Duodenal mucosa (tissue), 2 donors: ENCODE results near the gene MLKL.

Experiments
- H3K27ac ChIP-seq: one replicate; pipeline ENCODE4 v1.7.0; 2013; ENCODE audit warnings: low read depth, low read length
- H3K27me3 ChIP-seq, 2 donors: one replicate each; pipeline ENCODE4 v1.7.0; 2013; ENCODE audit warnings: low read length in 2 of 2, control low read depth in 1 of 2; ENCODE audit not compliant: insufficient read depth in 2 of 2, control insufficient read depth in 1 of 2
- H3K36me3 ChIP-seq, 2 donors: one replicate each; pipeline ENCODE4 v1.7.0; 2013; ENCODE audit warnings: low read length in 2 of 2, control low read depth in 1 of 2; ENCODE audit not compliant: insufficient read depth in 2 of 2, control insufficient read depth in 1 of 2
- H3K4me1 ChIP-seq, 2 donors: one replicate each; pipeline ENCODE4 v1.7.0; 2013; ENCODE audit warnings: low read length in 2 of 2, control low read depth in 1 of 2; ENCODE audit not compliant: insufficient read depth in 2 of 2, control insufficient read depth in 1 of 2
- H3K4me3 ChIP-seq, 2 donors: one replicate each; pipeline ENCODE4 v1.7.0; 2013; ENCODE audit warnings: low read length in 2 of 2, low read depth in 1 of 2
- H3K9ac ChIP-seq, 2 donors: one replicate each; pipeline ENCODE4 v1.7.0; 2013; ENCODE audit warnings: low read length in 2 of 2, low read depth in 1 of 2
- H3K9me3 ChIP-seq, 2 donors: one replicate each; pipeline ENCODE4 v1.7.0; 2013; ENCODE audit warnings: low read length in 2 of 2, control low read depth in 1 of 2; ENCODE audit not compliant: control insufficient read depth in 1 of 2

The MLKL gene

DNA sequence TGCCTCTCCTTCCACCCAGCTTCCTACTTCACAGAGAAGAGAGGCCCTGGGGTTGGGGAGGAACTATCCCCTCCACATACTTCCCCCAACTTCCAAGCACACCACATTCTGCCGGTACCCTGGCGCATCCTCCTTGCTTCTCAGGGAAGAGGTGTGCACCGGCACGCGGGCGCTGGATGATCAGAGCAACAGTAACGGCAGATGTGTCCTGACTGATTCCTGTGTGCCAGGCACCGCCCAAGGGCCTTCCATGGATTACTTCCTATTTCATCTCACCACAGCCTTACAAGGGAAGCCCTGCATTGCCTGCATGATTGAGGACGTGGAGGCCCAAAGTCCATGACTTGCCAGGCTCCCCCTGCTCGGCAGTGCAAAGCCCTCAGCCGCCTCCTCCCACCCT, 21.1 kb upstream of the MLKL start:
- Histone ChIP-seq H3K9ac (no peak overlapping the region), H3K4me3 (no peak overlapping the region), H3K4me1 (peaks cover 7 to 13% of the 10 kb centered on the region in 2 donors), H3K27me3 (no peaks in the 10 kb centered on the region), H3K36me3 (peaks cover 0 to 4% of the 10 kb centered on the region in 2 donors), H3K9me3 (no peaks in the 10 kb centered on the region), H3K27ac (no peak overlapping the region)

DNA sequence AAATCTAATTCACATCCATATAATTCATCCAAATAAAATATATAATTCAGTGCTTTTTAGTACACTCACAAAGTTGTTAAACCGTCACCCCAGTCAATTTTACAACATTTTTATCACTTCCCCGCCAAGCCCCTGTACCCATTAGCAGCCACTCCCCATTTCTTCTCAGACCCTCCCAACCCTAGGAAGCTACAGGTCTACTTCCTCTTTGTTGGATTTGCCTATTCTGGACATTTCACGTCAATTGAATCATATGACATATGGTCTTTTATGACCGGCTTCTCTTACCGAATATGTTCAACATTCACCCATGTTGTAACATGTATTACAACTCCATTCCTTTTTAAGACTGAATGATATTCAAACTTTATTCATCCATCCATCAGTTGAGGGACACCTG, 19.9 kb upstream of the MLKL start:
- Histone ChIP-seq H3K4me1 (peaks cover 4 to 8% of the 10 kb centered on the region in 2 donors), H3K27me3 (no peaks in the 10 kb centered on the region), H3K9me3 (no peaks in the 10 kb centered on the region), H3K36me3 (peaks cover 0 to 4% of the 10 kb centered on the region in 2 donors), H3K9ac (no peak overlapping the region), H3K4me3 (no peak overlapping the region), H3K27ac (no peak overlapping the region)

DNA sequence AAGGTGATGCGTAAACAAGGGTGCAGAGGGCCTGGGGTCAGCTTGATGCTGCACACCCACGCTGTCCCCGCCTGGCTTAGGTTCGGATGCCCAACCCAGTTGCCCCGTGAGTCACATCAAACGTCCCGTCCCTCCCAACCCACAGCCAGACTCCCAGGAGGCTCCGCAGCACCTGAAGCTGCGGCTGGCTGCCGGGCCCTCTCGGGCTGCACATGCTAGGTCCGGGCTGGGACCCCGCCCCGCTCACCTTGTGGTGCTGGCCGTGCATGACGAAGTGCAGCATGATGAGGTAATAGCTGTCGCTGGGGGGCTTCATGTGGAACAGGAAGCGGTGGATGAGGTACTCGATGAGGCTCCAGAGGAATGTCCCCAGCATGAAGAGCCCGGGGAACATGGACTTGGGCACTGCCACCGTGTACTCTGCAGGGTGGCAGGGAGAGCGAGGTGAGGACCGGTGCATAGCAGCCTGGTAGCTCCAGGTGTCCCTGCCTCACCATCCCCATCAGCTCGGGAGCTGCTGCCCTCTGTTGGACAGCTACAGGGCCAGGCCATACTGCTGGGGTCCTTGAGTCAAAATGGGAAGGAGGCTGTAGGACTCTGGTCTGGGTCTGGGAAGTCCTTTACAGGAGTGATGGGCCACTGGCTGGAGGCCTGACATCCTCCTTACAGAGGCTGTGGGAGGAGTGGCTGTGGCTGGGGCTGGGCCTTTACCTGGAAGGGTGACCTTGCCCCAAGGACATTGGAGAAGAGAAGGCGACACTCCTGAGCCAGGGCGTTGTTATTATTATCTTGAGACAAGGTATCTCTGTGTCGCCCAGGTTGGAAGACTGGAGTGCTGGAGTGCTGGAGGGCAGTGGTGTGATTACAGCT, 18.3 kb upstream of the MLKL start:
- Histone ChIP-seq H3K9me3 (no peaks in the 10 kb centered on the region), H3K27ac (no peak overlapping the region), H3K36me3 (peaks cover 0 to 4% of the 10 kb centered on the region in 2 donors), H3K27me3 (no peaks in the 10 kb centered on the region), H3K9ac (no peak overlapping the region), H3K4me1 (no peaks in the 10 kb centered on the region), H3K4me3 (no peak overlapping the region)

DNA sequence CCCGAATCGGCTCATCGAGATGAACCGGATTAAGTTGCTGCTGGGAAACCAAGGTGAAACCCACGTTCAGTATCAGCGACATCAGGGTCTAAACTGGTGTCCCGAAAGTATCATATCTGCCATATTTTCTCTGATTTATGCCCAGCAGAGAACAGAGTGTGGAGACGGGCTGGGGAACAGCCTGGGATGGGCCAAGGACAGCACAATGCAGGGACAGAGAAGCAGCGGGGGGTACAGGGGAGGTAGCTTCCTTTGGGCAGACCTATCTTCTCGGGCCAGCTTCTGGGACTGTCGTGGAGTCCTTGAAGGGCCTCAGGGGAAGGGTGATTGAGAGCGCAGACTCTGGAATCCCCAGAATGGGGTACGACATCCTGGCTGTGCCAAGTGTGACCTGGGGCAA, 17.5 kb upstream of the MLKL start:
- no peaks in the 10 kb centered on the region for H3K27me3 ChIP-seq
- no peaks in the 10 kb centered on the region for H3K4me1 ChIP-seq
- H3K36me3 ChIP-seq, result peaks cover 0 to 2% of the 10 kb centered on the region in 2 donors
- no peaks in the 10 kb centered on the region for H3K9me3 ChIP-seq
- no peak overlapping the region for H3K9ac ChIP-seq
- H3K27ac ChIP-seq, result no peak overlapping the region
- H3K4me3 ChIP-seq, result no peak overlapping the region

DNA sequence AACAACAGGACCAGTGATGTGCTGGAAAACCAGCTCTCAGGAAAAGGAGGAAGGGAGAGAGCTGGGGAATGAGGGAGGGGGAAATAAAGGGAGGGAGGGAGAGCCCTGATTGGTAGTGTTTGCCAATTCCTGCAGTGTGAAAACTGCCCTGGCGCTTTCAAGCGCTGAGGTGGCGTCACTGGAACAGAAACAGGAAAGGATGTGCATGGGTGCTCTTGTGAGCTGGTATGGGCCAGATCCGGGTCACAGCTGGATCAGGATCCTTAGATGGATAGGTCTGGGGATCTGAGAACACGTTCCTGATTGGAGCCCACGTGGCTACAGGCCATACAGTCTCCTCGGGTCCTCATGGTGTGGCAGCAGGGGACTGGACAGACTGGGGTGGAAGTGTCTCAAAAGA, 16.7 kb upstream of the MLKL start:
- no peaks in the 10 kb centered on the region for H3K27me3 ChIP-seq
- H3K4me1 ChIP-seq, result no peaks in the 10 kb centered on the region
- H3K9me3 ChIP-seq, result no peaks in the 10 kb centered on the region
- no peak overlapping the region for H3K9ac ChIP-seq
- H3K27ac ChIP-seq, result no peak overlapping the region
- H3K36me3 ChIP-seq, result no peaks in the 10 kb centered on the region
- H3K4me3 ChIP-seq, result no peak overlapping the region

DNA sequence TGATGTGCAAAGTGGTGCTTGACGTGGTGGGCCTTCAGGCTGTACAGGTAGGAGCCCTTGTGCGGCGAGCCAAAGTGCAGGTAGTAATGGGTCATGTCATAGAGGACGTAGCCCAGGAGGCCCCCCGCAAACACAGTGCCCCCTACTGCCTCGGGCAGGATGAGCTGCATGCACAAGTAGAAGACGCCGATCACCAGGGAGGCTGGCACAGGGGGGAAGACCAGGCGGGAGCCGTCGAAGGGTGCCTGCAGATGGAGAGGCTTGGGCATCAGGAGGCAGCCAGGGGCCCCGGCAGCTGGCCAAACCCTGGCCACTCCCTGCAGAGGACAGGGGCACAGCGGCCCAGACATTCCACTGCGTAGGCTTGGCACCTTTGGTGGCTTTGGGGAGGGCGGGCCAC, 15.7 kb upstream of the MLKL start:
- Histone ChIP-seq H3K27ac (no peak overlapping the region), H3K4me1 (no peaks in the 10 kb centered on the region), H3K9ac (no peak overlapping the region), H3K27me3 (no peaks in the 10 kb centered on the region), H3K9me3 (no peaks in the 10 kb centered on the region), H3K4me3 (no peak overlapping the region), H3K36me3 (no peaks in the 10 kb centered on the region)

DNA sequence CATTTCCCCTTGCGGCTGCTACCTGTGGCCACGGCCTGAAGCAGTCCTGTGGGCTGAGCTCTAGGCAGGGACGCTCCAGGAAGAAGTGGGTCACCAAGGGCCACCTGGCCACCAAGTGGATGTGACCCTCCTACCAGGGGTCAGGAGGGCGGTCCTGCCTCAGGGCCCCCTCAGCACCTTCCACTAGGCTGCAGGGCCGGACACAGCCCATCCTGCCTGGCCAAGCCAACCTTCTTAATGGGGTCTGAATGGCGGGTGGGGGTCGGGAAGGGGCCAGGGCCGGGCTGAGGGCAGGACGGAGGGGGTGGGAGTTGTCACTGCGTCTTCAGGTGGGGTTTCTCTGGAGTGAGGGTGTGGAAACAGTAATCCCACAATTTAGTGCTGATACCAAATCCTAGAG, 13.2 kb upstream of the MLKL start:
- no peak overlapping the region for H3K4me3 ChIP-seq
- peaks cover 0 to 4% of the 10 kb centered on the region in 2 donors for H3K4me1 ChIP-seq
- no peak overlapping the region for H3K9ac ChIP-seq
- H3K36me3 ChIP-seq, result no peaks in the 10 kb centered on the region
- no peaks in the 10 kb centered on the region for H3K27me3 ChIP-seq
- no peaks in the 10 kb centered on the region for H3K9me3 ChIP-seq
- H3K27ac ChIP-seq, result no peak overlapping the region

DNA sequence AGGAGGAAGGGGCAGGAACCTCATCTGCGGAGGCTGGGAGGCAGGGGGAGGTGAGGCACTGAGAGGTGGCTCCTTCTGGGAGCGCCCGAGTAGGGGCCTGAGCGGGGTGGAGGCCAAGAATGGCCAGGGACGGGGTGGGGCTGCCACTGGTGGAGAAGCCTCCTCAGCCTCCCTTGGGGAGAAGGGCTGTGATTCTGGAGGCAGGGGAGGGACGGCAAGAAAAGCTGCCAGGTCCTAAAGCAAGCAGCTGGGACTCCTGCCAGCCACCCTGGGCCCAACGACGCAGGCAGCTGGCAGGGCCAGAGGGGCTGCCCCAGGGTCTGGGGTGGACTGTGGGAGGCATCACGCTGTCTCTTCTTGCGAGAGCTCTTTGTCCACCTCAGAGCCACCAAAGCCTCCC, 12.7 kb upstream of the MLKL start:
- H3K4me3 ChIP-seq, result no peak overlapping the region
- H3K4me1 ChIP-seq, result peaks cover 0 to 4% of the 10 kb centered on the region in 2 donors
- H3K36me3 ChIP-seq, result no peaks in the 10 kb centered on the region
- H3K27ac ChIP-seq, result no peak overlapping the region
- no peak overlapping the region for H3K9ac ChIP-seq
- no peaks in the 10 kb centered on the region for H3K27me3 ChIP-seq
- H3K9me3 ChIP-seq, result no peaks in the 10 kb centered on the region

DNA sequence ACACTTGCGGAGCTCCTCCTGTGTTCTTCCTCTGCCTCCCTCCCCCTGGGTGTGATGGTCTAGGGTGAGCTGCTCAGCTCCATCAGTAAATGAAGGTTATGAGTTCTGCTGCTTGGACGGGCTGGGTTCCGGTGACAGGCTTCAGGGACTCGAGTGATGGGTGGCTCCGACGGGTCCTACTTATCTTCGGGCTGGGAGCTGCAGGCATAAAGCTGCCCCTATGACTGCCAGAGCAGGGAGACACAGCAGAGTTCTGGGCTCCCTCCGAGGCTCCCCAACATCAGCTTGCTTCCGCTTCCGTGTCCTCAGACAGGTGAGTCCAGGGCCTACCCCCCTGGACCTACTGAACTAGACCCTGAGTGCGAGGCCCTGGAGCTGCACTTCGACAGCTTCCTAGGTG, 11.3 kb upstream of the MLKL start:
- Histone ChIP-seq H3K27me3 (no peaks in the 10 kb centered on the region), H3K4me3 (no peak overlapping the region), H3K27ac (no peak overlapping the region), H3K4me1 (peaks cover 0 to 4% of the 10 kb centered on the region in 2 donors), H3K9me3 (no peaks in the 10 kb centered on the region), H3K9ac (no peak overlapping the region), H3K36me3 (no peaks in the 10 kb centered on the region)

DNA sequence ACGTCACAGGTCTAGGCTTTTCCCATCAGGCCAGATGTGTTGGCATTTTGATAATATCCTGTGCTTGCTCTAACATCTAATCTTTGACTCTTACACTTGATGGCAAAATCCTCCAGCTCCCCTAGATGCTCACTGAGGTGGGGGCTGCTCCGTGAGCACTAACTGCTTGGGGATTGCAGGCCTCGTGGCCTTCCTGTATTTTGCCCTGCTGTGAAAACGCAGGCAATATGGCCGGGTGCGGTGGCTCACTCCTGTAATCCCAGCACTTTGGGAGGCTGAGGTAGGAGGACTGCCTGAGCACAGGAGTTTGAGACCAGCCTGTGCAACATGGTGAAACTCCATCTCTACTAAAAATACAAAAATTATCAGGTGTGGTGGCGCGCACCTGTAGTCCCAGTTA, 9.7 kb upstream of the MLKL start:
- Histone ChIP-seq H3K27me3 (no peaks in the 10 kb centered on the region), H3K27ac (no peak overlapping the region), H3K4me1 (peaks cover 0 to 4% of the 10 kb centered on the region in 2 donors), H3K4me3 (no peak overlapping the region), H3K9me3 (no peaks in the 10 kb centered on the region), H3K36me3 (no peaks in the 10 kb centered on the region), H3K9ac (no peak overlapping the region)
